SKM-1 treated with dmso at 0.1 percent for 144 hours (cell line): ENCODE measurements around the gene BCL2.

Source experiments
- DNase-seq: peaks from one replicate; lab custom pipeline; 2025; ENCODE audit not compliant: unreplicated experiment; lab: John Stamatoyannopoulos, UW

Gene BCL2

DNA sequence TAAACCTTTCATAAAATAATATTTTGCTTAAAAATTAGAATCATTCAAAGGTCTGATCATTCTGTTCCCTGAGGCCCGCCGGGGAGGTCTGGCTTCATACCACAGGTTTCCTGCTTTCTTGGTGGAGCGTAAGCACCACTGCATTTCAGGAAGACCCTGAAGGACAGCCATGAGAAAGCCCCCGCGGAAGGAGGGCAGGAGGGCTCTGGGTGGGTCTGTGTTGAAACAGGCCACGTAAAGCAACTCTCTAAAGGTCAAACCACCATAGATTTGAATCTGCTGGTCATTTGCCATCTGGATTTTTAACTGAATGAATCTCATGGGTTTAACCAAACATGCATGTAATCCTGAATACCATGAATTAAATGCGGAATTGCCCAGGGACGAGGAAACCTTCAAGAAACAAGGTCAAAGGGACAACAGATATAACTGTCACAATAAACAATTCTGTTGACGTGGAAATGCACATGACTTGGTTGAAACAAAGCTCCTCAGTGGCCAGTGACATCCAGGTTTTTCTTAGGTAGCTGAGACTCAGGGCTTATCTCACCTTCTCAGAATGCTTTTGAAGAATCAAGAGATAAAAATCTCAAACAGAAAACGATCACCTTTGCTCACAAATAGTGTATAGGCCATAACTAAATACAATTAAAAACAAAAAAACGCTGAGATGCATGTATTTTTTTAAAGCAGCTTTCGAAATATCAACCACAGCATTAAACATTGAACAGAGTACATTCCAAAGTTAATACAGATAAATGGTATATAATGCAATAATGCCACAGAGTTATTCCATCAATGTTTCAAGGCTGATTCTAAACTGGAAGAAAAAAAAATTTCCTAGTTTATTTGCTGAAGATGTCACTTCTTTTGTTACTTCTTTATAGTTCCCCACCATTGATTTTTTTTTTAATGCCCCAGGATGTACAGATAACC lies 193.2 kb downstream of the BCL2 start:
- no peak for DNase-seq

DNA sequence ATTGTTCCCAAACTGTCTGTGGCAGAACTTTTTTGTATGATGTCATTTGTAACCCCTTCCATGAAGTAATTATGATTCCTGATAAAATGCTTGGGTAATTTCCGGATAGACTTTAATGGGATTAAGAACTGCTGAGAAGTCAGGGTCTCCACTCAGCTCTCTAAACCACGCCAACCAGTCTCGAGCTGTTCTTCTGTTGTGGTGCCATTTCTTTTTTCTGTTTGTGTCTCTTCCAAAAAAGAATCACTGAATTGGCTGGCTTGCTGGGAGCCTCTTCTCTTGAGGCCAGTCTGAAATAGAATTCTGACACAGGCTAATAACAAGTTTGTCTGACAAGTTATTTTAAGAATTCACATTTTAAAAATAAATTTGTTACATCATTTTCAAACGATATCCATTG lies 198.9 kb downstream of the BCL2 start:
- DNase-seq, result no peak

- no peak for DNase-seq
These were observed 199.9 kb downstream of the BCL2 start for GRCh38 chr18:63119647-63120046.

DNA sequence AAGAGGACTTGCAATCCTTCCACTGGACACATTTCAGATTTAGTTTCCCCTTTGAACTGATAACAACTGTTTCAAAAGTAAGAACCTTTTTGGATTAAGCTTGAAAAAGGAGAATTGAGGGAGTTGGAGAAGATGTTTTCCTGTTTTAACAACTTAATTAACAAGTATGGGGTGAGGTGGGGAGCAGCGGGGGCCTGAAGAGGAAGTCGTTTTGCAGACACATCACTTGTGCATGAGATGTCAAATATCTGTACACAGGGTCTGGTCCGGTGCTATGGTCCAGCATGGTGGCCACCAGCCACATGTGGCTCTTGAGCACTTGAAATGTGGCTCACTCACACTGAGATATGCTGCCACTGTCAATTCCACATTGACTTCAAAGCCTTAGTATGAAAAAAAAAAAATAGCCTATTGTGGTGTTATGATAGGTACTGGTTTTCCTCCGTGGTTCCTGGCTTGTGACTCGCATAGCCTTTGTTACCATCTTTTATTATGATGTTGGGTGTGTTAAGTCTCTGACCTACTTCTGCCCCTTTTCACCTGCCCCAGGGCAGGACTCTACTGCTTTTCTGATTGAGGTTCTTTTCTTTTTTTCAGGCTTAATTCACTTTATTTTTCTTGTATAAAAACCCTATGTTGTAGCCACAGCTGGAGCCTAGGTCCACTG lies 205.5 kb downstream of the BCL2 start:
- DNase-seq, result no peak

GRCh38 chr18:63112706-63113105 lies 206.9 kb downstream of the BCL2 start:
- DNase-seq, result peak; percentile 42

GRCh38 chr18:63111671-63112402 lies 207.7 kb downstream of the BCL2 start:
- peak; percentile 89 for DNase-seq

GRCh38 chr18:63109802-63110201 lies 209.8 kb downstream of the BCL2 start:
- no peak for DNase-seq

GRCh38 chr18:63109022-63109421 lies 210.5 kb downstream of the BCL2 start:
- no peak for DNase-seq

- no peak for DNase-seq
These were observed 211.6 kb downstream of the BCL2 start for GRCh38 chr18:63107931-63108330.

- no peak for DNase-seq
These were observed 212.3 kb downstream of the BCL2 start for GRCh38 chr18:63107171-63107845.

DNA sequence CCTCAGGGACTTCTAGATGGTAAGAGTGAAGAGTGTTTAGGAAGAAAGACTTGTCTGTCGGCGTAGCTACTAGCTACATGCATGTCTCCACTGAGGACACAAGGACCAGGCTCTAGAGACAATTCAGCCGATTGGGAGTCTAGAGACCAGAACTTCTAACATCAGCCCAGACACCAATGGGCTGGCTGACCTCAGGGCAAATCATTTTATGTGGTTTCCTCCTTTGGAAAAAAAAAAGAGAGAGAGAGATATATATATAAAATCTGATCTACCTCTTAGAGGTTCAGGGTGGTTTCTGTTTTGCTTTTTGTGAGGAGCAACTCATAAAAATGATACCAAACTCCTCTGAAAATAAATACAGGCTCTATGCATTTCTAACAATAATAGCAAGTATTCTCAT lies 212.8 kb downstream of the BCL2 start:
- DNase-seq, result no peak

GRCh38 chr18:63105636-63106316 lies 213.8 kb downstream of the BCL2 start:
- DNase-seq, result no peak

GRCh38 chr18:63104868-63105267 lies 214.7 kb downstream of the BCL2 start:
- DNase-seq, result no peak

DNA sequence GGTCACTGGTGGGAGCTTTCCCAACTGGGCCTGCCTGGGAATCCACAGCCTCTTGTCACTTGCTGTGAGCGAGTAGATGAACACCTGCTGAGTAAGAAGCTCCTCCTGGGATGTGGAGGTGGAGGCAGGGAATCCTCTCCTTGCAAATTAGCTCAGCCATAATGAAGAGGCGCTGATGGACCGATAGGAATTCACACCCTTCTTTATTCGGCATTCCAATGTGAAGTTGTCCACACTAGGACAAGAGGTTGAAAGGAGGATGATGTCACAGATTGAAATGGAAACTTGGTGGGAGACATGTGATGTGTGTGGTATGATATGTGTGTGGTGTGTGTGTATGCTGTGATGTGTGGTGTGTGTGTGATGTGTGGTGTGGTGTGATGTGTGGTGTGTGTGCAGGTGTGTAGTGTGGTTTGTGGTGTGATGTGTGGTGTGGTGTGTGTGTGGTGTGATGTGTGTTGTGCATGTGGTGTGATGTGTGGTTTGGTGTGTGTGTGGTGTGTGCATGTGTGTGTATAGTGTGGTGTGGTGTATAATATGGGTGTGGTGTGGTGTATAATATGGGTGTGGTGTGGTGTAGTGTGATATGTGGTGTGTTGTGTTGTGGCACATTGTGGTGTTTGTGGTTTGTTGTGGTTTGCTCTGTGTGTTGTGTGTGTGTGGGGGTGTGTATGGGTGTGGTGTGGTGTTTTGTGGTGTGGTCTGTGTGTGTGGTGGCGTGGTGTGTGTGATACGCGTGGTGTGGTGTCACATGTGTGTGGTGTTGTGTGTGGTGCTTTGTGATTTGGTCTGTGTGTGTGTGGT lies 216.4 kb downstream of the BCL2 start:
- no peak for DNase-seq

GRCh38 chr18:63100630-63101055 lies 218.9 kb downstream of the BCL2 start:
- DNase-seq, result no peak

GRCh38 chr18:63099848-63100629 lies 219.5 kb downstream of the BCL2 start:
- peak; percentile 91 for DNase-seq

DNA sequence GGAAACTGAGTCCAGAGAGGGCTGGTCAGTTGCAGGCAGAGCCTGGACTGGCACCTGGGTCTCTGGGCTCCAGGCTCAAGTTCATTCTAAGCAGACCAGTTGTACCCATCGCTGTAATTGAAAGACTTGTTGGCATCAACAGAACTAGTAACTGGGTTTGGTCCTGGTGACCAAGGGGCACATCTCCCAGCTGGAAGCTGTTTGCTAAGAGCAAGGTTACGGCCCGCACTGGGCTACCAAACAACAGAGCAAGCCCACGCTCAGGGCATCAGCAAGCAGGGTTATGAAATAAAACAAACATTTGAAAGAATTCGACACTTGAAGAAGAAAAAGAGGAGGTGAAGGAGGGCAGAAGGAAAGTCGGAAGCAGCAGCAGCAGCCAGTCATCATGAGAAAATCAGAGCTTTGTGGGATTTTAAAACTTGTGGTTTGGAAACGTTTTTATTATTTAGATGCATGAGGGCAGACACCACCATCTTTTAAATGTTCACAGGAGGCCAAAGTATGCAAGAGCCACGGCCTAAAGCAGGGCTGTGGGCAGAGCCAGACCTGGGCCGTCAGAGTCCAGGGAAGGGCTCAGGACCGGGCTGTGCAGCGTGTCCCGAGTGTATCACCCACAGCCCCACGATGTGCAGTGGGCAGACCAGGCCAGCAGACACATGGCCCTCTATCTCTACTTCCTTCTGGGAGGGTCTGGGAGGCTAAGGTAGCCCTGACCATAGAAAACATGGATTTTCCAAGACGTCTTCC lies 220.3 kb downstream of the BCL2 start:
- DNase-seq, result no peak
